GM18951 (cell line): ENCODE results near the gene IGFBPL1.

Source experiments
- POLR2A ChIP-seq: IDR thresholded peaks from 4 replicates; pipeline ENCODE4 v1.6.1; 2011; ENCODE audit warnings: mild to moderate bottlenecking; ENCODE audit not compliant: insufficient read length, insufficient read depth; ENCODE audit errors: extremely low read depth
- in situ Hi-C: fragments of 300-500 bp; cut with MboI; formaldehyde crosslinking; loops from one replicate; pipeline ENCODE4 v1.12.0; 2022; ENCODE audit warnings: low sequenced_read_pairs, mixed read lengths, inconsistent platforms; ENCODE audit not compliant: unreplicated experiment

Gene IGFBPL1

DNA sequence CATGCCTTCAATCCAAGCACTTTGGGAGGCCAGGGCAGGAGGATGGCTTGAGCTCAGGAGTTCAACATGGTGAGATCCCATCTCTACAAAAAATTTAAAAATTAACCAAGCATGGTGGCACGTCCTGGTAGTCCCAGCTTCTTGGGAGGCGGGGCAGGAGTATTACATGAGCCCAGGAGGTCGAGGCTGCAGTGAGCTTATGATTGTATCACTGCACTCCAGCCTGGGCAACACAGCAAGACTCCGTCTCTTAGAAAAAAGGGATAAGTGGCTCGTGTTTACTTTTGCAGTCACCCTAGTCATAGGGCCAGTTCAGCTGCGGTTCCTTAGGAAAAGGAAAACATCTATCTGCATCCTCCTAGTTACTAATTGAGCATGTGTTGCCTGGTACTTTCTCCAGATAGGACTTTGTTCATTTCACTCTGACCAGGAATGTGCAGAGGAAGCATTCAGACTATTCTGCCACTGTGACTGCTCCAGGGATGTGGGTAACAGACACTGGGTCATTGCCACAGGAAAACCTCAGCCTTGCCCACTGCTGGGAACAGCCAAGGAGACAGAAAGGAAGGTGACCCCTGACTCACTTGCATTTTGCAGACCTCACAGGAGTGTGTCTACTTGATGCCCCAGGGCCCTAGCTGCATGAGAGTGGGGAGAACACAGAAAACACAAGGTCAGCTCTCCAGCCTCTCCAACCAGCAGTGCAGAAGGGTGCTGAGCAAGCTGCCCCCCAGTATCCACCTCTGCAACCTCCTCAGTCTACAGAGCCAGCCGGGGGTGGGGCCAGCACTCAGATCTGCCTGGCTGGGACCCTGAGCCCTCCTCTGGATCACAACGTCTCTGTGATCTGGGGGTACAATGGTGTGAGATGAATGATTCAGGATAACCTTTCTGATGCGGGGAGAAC lies 65.6 kb downstream of the IGFBPL1 start:
- in situ Hi-C loops: loop anchor here (25.0 kb wide), 1 partner anchor 271 kb away; no protein-coding TSS in a partner anchor

DNA sequence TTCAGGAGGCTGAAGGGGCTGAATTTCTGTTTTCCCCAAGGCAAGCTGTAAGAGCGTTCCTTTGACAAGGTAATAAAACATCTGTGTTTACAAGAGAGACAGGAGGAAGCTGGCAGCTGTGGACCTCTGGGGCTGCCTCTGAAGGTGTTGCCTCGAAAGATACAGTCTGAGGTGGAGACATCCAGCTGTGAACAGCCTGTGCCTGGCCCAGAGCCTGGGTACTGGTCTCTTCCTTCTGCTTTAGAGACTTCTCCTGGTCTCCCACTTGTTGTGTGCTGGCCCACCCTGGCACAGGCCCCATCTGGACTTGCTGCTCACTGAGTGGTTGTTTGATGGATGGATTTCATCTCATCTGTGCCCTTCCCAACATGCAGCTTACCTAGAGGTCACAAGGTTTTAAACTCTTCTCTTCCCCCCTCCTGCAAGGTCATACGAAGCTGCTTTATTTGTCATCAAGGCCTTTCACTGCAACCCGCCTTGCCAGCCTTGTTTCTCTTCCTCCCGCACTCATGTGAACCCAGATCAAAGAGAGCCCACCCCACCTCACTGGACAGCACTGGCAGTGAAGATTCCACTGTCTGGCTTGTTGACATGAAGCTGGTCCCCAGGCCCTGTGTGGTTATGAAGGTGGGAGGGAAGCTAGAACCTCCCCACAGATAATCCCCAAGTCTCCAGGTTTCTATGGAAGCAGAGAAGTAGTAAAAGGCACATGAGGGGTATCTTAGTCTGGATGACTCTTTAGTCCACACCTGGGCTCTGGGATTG lies 66.7 kb downstream of the IGFBPL1 start:
- TF ChIP-seq POLR2A: no peak
- in situ Hi-C loops: loop anchor here (25.0 kb wide), 1 partner anchor 270 kb away; no protein-coding TSS in a partner anchor

More for the DNA sequence above, 65.6 kb downstream of the IGFBPL1 start:
- no peak for TF ChIP-seq POLR2A

DNA sequence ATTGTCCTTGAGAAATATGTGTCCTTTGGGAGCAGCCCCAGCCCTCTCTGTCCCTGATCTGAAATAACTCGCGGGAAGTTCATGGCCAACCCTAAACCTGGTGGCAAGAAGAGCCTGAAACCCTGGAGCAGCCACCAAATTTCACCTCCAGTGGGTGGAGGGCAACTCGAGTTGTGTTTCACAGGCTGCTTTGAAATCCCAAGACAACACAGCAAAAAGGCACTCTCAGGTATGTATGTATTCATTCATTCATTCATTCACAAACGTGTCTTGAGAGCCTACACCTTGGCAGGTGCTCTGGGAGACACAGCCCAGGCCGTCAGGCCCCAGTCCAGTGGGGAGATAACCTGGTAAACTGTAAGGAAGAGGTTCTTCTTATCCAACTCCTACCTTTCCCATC lies 67.4 kb downstream of the IGFBPL1 start:
- no peak for TF ChIP-seq POLR2A
- in situ Hi-C loops: loop anchor here (25.0 kb wide), 1 partner anchor 270 kb away; no protein-coding TSS in a partner anchor
